Testis (tissue), 3 donors: ENCODE results near the gene LLGL2. TPM values are rescaled to one million over a fixed set of nuclear protein-coding genes. Genes with fewer than 3 reads are reported as not detected.

ENCODE experiments used
- DNase-seq: peaks from one replicate; pipeline ENCODE4 v3.0.0-alpha.2; 2019
- H3K27ac ChIP-seq, 2 donors: fragments of 200-600 bp; sonication (generic); one replicate each; pipeline ENCODE4 v1.5.1; 2019
- H3K27me3 ChIP-seq: fragments of 200-600 bp; sonication (generic); one replicate; pipeline ENCODE4 v1.5.1; 2019
- H3K36me3 ChIP-seq: fragments of 200-600 bp; sonication (generic); one replicate; pipeline ENCODE4 v1.5.1; 2017; ENCODE audit warnings: low read depth; ENCODE audit errors: missing control alignments
- H3K4me1 ChIP-seq: fragments of 200-600 bp; sonication (generic); one replicate; pipeline ENCODE4 v1.5.1; 2019
- H3K4me3 ChIP-seq, 2 donors: fragments of 200-600 bp; sonication (generic); one replicate each; pipeline ENCODE4 v1.5.1; 2017 to 2019
- H3K9me3 ChIP-seq: fragments of 200-600 bp; sonication (generic); one replicate; pipeline ENCODE4 v1.5.1; 2017
- CTCF ChIP-seq, 3 experiments: fragments of 450-650 bp in 2 of 3; fragments of 200-600 bp in 1 of 3; sonication (generic) in 1 of 3; IDR thresholded peaks; one replicate each; pipeline ENCODE4 v1.5.1; 2016 to 2019; ENCODE audit warnings: antibody characterized with exemption in 3 of 3, mild to moderate bottlenecking in 2 of 3, moderate library complexity in 1 of 3
- POLR2A ChIP-seq: fragments of 450-650 bp; IDR thresholded peaks from one replicate; pipeline ENCODE4 v1.6.1; 2017; ENCODE audit warnings: antibody characterized with exemption, mild to moderate bottlenecking, moderate library complexity
- WGBS, 2 donors: methylation state at CpG; one replicate each; pipeline ENCODE4 v1.1.5; 2018; 5-methylcytosine and 5-hydroxymethylcytosine counted together
- intact Hi-C: fragments of 100-400 bp; cut with DNase I; formaldehyde crosslinking; loops from one replicate; pipeline ENCODE4 v1.15.1; 2023; ENCODE audit warnings: low total_unique reads
- polyA plus RNA-seq: library from polyadenylated mRNA; stranded (reverse); fragments of 350-450 nt; fragmentation: Illumina TruSeq; extraction: RNeasy Lipid Tissue Mini Kit (QIAGEN cat#74804); gene quantifications from one replicate; pipeline ENCODE4 v1.2.3, GENCODE V29; 2014; ENCODE audit warnings: low read depth, low replicate concordance; ENCODE audit not compliant: insufficient read depth
- total RNA-seq, 2 donors: library from RNA; depleted of rRNA; stranded (reverse); fragments of >200 nt; gene quantifications; one replicate each; pipeline ENCODE4 v1.2.3, GENCODE V29; 2016

LLGL2 gene
- total and polyA plus RNA-seq, 3 donors from 2014 or later, result 20.6 to 34.3 (median 22.9) TPM

GRCh38 chr17:75617675-75618074 is 92.2 kb downstream of the LLGL2 start:
- Histone ChIP-seq H3K4me3 (no peak overlapping the region), H3K27ac (no peak overlapping the region), H3K27me3 (no peaks in the 10 kb centered on the region), H3K36me3 (no peaks in the 10 kb centered on the region), H3K9me3 (no peaks in the 10 kb centered on the region), H3K4me1 (no peaks in the 10 kb centered on the region)
- TF ChIP-seq CTCF (IDR thresholded peaks at IDR 0.05) (no peak), POLR2A (no peak)
- WGBS, 2 donors, result 30 to 93% methylated on average over 2 to 11 of the region's 11 CpGs
- intact Hi-C loops, result no loop called here
- no peak for DNase-seq

- no peak for DNase-seq
- Histone ChIP-seq H3K9me3 (no peaks in the 10 kb centered on the region), H3K36me3 (no peaks in the 10 kb centered on the region), H3K27ac (no peak overlapping the region), H3K4me1 (no peaks in the 10 kb centered on the region), H3K4me3 (no peak overlapping the region), H3K27me3 (no peaks in the 10 kb centered on the region)
- WGBS, 2 donors, result 0 to 86% methylated on average over 1 to 36 of the region's 36 CpGs
- no peak for TF ChIP-seq POLR2A
- peak in 1 of 3 experiments; percentile 32 for TF ChIP-seq CTCF (IDR thresholded peaks at IDR 0.05)
- intact Hi-C loops, result no loop called here
These were observed 94.3 kb downstream of the LLGL2 start for GRCh38 chr17:75619506-75620431.

- TF ChIP-seq CTCF (IDR thresholded peaks at IDR 0.05) (no peak), POLR2A (no peak)
- DNase-seq, result no peak
- H3K9me3 ChIP-seq, result no peaks in the 10 kb centered on the region
- intact Hi-C loops, result no loop called here
- H3K27ac ChIP-seq, result no peak overlapping the region
- WGBS, 2 donors, result 90% methylated on average over 2 to 4 of the region's 4 CpGs
- H3K36me3 ChIP-seq, result no peaks in the 10 kb centered on the region
- no peak overlapping the region for H3K4me3 ChIP-seq
- H3K27me3 ChIP-seq, result no peaks in the 10 kb centered on the region
- H3K4me1 ChIP-seq, result no peaks in the 10 kb centered on the region
These were observed 96.0 kb downstream of the LLGL2 start for GRCh38 chr17:75621489-75621888.

DNA sequence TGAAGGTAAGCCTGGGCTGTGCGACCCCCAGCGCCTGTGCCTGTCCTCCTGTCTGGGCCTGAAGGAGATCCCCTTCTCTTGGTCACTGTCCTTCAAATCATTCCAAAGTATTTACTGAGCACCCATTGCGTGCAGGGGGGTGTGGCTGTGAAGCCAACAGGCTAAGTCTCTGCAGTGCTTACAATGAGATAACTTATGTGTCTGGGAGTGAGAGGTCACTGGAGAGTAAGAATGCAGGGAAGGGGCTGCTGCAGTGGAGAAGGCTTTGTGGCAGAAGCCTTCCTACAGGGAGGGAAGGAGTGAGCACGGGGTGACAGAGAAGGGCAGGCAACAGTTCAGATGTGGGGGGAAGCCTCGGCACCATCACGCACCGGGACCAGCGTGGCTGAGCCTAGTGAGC is 96.6 kb downstream of the LLGL2 start:
- H3K36me3 ChIP-seq, result no peaks in the 10 kb centered on the region
- no peaks in the 10 kb centered on the region for H3K9me3 ChIP-seq
- no peak for TF ChIP-seq POLR2A
- TF ChIP-seq CTCF (IDR thresholded peaks at IDR 0.05), result no peak
- no peak overlapping the region for H3K4me3 ChIP-seq
- no peaks in the 10 kb centered on the region for H3K4me1 ChIP-seq
- no peak overlapping the region for H3K27ac ChIP-seq
- 82 to 88% methylated on average over 8 of the region's 8 CpGs for WGBS, 2 donors
- H3K27me3 ChIP-seq, result no peaks in the 10 kb centered on the region
- intact Hi-C loops, result no loop called here
- no peak for DNase-seq
